SK-N-MC (cell line): ENCODE results near the gene HDAC1.

Experiments
- EZH2 ChIP-seq: fragments of 200-600 bp; sonication (generic); IDR thresholded peaks from one replicate; pipeline ENCODE4 v1.6.1; 2017; ENCODE audit warnings: antibody characterized with exemption
- POLR2AphosphoS5 ChIP-seq: IDR thresholded peaks from 2 replicates; pipeline ENCODE4 v1.6.1; 2012; ENCODE audit warnings: mild to moderate bottlenecking, low read depth, low read length, borderline replicate concordance

GRCh38 chr1:32363713-32364112 lies 71.8 kb downstream of the HDAC1 start:
- TF ChIP-seq EZH2 = no peak
- TF ChIP-seq POLR2AphosphoS5 = no peak
